Testis (tissue), 2 donors: ENCODE measurements around the gene RBMX.

Experiments used
- CTCF ChIP-seq, 3 experiments: fragments of 450-650 bp in 2 of 3; fragments of 200-600 bp in 1 of 3; sonication (generic) in 1 of 3; IDR thresholded peaks; one replicate each; pipeline ENCODE4 v1.5.1; 2016 to 2019; ENCODE audit warnings: antibody characterized with exemption in 3 of 3, mild to moderate bottlenecking in 2 of 3, moderate library complexity in 1 of 3
- POLR2A ChIP-seq: fragments of 450-650 bp; IDR thresholded peaks from one replicate; pipeline ENCODE4 v1.6.1; 2017; ENCODE audit warnings: antibody characterized with exemption, mild to moderate bottlenecking, moderate library complexity

GRCh38 chrX:136868283-136869055, 12.1 kb downstream of the RBMX start:
- TF ChIP-seq CTCF (IDR thresholded peaks at IDR 0.05), result no peak
- TF ChIP-seq POLR2A, result no peak
